Epithelial cell of proximal tubule (primary cell): ENCODE data around the gene HS3ST3A1. TPM values are rescaled to one million over a fixed set of nuclear protein-coding genes. Genes with fewer than 3 reads are reported as not detected.
"Not testable (repeated sequence)": the region's sequence is repeated elsewhere in the genome, so short reads cannot be mapped to it uniquely, and the experiment has no call there.

ENCODE experiments used
- DNase-seq: peaks from one replicate; pipeline ENCODE4 v3.0.0-alpha.2; 2011; ENCODE audit warnings: low read depth
- H3K4me3 ChIP-seq: 2 replicates; pipeline ENCODE4 v1.5.1; 2011; ENCODE audit warnings: low read depth, mild to moderate bottlenecking, low read length
- CTCF ChIP-seq: conservative IDR thresholded peaks from 2 replicates; pipeline ENCODE4 v1.5.1; 2012; ENCODE audit warnings: low read depth, mild to moderate bottlenecking, low read length
- total RNA-seq: library from RNA; depleted of rRNA; stranded (reverse); fragments of >200 nt; gene quantifications from 2 replicates; pipeline ENCODE4 v1.2.3, GENCODE V29; 2015

Gene HS3ST3A1
- total RNA-seq, 1 donor from 2014 or later, result 5.8 TPM

- no peak overlapping the region for H3K4me3 ChIP-seq
- DNase-seq, result no peak
- TF ChIP-seq CTCF, result no peak
Measured at GRCh38 chr17:13500947-13501346, 100.8 kb downstream of the HS3ST3A1 start.

GRCh38 chr17:13498184-13498583 lies 103.5 kb downstream of the HS3ST3A1 start:
- no peak for DNase-seq
- no peak overlapping the region for H3K4me3 ChIP-seq
- TF ChIP-seq CTCF, result no peak

- not testable (repeated sequence) for H3K4me3 ChIP-seq, DNase-seq
Measured at GRCh38 chr17:13496553-13497056, 105.1 kb downstream of the HS3ST3A1 start.

GRCh38 chr17:13495423-13495822 lies 106.3 kb downstream of the HS3ST3A1 start:
- no peak for TF ChIP-seq CTCF
- DNase-seq, result no peak
- H3K4me3 ChIP-seq, result no peak overlapping the region

GRCh38 chr17:13492737-13493122 lies 109.0 kb downstream of the HS3ST3A1 start:
- H3K4me3 ChIP-seq, result no peak overlapping the region

GRCh38 chr17:13491916-13492736 lies 109.6 kb downstream of the HS3ST3A1 start:
- no peak for DNase-seq
- no peak for TF ChIP-seq CTCF

More at GRCh38 chr17:13492737-13493122, 109.0 kb downstream of the HS3ST3A1 start:
- TF ChIP-seq CTCF, result no peak
- DNase-seq, result no peak

GRCh38 chr17:13491491-13491890 lies 110.2 kb downstream of the HS3ST3A1 start:
- no peak overlapping the region for H3K4me3 ChIP-seq
- DNase-seq, result no peak
- TF ChIP-seq CTCF, result no peak

More at GRCh38 chr17:13491916-13492736, 109.6 kb downstream of the HS3ST3A1 start:
- no peak overlapping the region for H3K4me3 ChIP-seq
